Central memory CD4-positive, alpha-beta T cell (primary cell): ENCODE data around the gene PRDM8.
A peak's percentile ranks its signal among the peaks of the same experiment; 100 is the strongest.

Source experiments
- DNase-seq: peaks from one replicate; pipeline ENCODE4 v3.0.0; 2022

Gene PRDM8

DNA sequence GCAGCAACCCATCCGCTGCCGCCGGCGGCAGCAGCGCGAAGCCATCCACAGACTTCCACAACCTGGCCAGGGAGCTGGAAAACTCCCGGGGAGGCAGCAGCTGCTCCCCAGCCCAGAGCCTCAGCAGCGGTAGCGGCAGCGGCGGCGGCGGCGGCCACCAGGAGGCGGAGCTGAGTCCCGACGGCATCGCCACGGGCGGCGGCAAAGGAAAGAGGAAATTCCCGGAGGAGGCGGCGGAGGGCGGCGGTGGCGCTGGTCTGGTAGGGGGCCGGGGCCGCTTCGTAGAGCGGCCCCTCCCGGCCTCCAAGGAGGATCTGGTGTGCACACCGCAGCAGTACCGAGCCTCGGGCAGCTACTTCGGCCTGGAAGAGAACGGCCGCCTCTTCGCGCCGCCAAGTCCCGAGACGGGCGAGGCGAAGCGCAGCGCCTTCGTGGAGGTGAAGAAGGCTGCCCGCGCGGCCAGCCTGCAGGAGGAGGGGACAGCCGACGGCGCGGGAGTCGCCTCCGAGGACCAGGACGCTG, 4.9 kb downstream of the PRDM8 start:
- peak; percentile 72 for DNase-seq

GRCh38 chr4:80202741-80203553, 5.6 kb downstream of the PRDM8 start:
- DNase-seq: peak; percentile 59

DNA sequence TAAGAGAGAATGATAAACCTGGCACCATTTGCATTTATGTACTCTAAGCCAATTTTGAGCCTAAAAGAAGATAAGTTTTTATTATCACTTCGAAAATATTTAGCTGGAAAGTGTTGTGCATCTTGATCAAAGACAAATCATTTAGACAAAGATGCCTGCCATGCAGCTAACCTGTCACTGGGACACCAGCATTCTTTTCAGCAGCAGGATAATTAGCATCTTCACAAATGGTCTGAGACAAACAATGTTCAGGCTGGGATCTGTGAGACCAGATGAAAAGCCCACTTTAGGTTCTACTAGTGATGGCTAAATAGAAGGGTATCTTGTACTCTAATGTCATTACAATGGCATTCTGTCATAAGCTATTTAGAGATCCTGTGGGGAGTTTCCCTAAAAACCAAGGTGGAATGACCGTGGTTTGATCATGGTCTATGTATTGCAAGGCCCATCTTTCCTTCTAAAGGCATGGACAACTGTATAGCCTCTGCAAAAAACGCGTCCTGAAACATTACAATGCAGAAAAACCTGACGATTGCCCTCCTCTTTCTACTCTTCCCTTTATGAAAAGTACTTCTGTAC, 7.2 kb downstream of the PRDM8 start:
- DNase-seq: no peak

DNA sequence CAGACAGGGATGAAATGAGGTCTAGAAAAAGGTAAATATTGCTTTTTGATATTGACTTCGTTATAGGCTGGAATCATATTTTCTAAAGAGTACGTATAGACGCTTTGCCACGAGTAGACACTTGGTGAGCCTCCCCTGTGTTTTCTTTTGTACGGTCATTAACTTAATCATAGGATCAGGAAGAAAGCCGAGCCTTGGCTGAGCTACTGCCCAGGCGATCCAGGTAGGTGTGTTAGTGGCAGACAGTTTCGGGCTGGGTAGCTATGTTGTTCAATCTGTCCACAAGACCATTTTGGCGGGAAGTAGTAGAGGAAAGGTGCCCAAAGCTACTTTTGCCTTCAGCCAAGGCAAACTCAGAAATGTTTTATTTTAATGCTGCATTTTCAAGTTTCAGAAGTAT, 8.8 kb downstream of the PRDM8 start:
- DNase-seq: no peak

DNA sequence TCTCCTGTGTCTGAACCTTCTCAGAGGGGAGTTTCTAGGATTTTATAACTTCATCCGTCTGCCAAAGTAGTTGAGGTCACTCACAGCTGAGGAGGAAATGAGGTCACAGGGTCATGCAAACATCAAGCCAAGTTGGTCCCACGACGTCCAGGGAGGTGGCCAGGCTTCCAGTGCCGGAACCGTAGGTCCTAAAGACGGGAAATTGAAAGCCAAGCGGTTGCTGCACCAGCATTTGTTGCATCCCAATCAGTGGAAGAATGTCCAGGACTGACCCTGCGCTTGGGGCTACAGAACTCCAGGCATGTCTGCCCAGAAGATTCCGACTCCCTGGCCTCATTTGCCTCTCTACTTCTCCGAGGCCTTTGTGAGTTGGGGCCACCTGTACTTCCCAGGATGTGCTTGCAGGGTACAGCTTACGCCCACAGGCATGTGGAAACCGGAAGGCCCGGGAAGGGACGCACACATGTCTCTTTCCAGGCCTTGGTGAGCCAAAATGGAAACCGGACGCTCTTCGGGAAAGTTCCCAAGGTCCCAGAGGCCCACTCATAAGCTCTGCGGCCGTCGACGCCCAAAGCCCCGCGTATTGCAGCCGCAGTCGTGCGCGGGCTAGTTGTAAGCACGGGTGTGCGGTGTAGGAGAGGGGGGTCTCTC, 9.3 kb downstream of the PRDM8 start:
- DNase-seq: no peak

DNA sequence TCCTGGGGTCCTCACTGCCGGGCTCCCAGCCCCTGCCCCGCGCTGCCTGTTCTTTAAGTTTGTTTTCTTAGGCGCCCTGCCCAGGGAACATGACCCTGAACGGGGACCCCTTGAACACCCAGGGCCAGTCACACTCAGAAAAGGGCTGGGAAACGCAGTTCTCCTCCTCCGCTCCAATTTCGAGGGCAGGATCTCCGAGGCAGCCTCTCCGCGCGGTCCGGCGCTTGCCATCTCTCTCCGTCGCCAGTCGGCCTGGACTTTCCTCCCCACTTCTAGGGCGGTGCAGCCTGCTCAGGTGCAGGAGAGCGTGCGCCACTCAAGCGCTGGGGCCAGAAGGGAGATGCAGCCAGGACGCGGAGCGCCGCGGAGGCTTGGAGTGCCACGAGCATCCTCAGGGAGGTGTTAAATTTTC, 9.9 kb downstream of the PRDM8 start:
- DNase-seq: no peak

GRCh38 chr4:80207664-80208063, 10.4 kb downstream of the PRDM8 start:
- no peak for DNase-seq

DNA sequence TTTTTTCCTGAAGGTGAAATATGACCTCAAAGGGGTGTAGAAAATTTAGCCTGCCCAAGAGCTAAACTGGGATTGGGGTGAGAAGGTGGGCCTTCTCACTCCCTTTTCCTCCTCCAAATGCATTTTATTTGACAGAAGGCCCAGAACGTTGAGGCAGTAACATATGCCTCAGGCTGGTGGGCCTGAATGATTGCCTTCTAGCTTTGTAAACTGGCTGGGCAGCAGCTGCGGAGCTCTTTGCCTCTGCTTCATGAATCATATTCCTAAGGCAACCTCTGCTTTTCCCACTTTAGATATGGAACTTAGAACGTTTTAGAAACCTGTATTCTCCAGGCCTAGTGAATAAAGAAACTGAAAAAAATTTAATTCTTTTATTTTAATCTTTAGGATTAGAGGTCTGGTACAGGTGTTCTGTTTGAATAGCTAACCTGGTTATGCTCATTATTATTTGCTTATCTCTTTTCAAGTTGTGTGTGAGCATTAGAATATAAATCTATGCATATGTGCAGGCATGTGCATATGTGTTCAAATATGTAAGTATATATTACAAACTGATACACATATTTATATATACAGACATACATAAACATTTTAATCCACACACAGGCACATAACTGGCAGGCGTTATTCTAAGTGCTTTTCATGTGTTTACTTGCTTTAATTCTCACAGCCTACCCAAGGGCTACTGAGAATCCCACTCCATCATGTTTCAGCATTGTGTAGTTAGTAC, 11.5 kb downstream of the PRDM8 start:
- no peak for DNase-seq

DNA sequence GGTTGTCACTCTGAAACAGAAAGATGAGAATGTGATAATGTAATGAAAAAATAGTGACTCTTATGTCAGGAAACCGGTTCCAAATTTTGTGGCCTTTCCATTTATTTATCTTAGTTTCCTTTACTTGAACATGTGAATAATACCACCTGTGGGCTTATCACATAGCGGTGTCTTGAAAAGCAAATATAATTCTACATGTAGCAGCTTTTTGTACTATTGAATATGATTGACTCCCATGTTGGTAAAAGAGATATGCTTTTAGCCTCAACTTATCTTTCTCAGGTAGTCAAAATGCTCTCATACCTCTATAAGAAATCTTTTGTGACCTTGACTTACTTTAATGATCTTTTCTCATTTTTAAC, 12.0 kb downstream of the PRDM8 start:
- no peak for DNase-seq

DNA sequence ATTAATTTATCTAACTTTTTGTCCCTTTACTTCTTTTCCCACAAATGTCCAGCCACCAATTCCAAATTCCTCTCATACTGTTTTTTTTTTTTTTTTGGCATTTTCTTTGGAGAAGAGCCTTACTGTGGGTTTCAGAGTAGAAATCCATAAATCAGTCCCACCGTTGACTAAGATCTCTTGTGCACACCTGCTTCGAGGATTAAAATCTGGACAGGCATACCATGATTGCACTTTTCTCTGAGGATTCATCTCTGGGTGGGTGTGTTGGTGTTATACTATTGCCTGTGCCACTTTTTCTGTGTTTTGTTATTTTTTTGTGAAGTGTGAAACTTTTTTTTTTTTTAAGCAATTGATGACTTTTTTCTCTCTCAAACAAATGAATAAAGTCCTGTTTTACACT, 13.2 kb downstream of the PRDM8 start:
- no peak for DNase-seq

DNA sequence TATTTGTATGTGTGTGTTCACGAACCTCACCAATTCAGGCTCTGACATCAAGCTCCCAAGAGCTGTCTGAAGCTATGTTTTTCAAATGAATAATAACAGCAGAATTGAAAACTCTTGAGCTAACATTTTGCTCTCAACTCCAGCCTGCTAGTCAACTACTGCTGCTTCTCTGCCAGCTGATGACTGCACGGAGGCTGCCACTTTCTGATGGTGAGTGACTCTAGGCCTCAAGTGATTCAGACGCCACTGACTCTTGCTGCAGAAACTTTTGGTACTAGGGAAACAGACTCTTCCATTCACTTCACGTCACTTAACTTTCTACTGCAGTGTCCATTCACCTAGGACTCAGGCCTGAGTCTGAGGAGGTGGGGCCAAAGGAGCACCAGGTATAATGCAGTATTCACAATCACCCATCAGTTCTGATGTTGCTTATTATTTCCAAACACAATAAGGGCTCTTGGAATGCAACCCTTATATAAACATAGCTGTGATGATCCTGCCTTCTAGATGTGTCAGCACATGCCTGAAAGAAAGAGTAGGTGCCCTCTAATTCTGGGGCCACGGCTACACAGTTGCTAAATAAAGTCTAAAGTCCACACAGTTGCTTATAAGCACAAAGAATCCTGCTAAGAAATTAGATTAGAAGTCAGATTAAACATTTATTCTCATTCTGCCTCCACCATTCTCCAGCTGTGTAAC, 16.0 kb downstream of the PRDM8 start:
- DNase-seq: no peak

DNA sequence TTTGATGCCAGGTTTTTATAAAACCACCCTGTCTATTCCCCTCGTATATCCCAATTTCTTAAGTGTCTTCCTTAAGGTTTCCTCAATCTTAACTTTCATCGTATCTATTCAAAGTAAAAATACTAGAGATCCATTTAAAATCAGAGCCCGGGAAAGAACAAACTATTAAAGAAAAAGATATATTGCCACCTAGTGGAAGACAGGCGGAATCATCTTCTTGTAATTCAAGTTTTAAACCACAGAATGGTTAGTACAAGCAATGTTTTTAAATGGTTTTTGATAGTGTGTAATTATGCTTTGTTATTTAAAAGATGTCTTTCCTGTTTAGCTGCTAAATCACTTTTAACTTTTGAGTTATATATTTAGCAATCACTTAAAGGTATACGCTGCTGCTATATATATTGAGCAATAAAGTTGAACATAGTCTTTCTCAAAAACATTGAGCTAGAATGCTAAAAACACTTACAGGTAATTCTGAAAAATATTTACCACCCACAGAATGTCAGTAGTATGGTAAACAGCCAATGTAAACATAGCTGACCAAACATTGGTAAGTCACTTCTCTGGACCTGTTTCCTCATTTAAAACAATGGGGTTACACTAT, 18.2 kb downstream of the PRDM8 start:
- peak; percentile 45 for DNase-seq

DNA sequence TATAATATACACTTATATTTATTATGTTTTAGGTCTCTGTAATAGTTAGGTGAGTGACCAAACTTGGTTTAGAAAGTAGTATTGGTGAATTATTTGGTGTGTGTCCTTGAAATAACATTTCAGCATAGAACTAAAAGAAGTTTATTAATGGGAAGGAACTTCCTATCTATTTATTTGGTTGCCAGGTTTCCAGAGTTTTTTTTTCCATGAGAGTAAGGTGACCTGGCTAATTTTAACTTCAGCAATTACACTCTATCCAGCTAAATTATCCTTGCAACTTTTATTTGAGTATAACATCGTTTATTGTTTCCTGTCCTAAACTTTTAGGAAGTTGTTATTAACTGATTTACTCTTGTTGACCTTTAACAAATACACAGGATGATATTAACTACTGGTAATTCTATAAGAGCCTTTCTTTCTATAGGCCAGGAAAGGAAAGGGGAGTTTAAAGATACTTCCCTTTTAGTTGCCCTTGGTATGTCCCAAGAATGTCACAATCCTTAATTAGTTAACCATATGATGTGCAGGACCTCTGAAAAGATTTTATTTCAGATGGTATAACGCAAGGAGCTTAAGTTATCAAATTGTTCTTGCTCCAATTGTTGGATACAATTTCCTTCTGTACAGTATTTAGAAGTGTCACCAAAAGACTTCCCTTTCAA, 18.9 kb downstream of the PRDM8 start:
- DNase-seq: no peak

DNA sequence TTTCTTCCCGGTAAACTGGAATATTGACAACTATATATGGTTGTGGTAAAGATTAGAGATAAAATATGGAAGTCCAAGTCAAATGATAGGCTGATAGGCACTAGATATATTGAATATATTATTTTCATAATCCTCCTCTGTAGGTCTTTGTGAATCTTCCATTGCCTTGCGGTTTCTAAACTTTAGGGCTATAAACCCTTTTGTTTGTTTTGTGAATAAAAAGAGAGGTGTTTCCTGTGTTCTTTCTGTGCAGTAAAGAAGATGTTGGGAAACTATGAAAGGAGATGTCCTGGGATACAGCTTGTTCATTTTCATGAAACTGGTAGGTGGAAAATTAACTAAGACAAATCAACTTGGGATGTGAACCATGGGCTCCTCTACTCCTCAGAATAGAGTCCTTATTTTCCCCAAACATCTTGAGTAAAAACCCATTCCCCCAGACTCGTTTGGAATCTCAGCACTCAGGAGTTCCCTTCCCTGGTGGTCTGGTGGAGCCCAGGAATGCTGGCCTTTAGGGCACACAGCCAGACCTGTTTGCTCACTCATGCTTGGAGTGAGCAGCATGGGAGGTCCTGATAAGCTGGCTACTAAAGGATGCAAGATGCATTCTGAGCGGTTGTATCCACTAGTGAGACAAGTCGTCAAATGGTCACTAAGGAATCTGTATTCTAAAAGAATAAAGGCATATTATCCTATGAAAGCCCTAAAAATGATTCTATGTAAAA, 22.2 kb downstream of the PRDM8 start:
- no peak for DNase-seq

DNA sequence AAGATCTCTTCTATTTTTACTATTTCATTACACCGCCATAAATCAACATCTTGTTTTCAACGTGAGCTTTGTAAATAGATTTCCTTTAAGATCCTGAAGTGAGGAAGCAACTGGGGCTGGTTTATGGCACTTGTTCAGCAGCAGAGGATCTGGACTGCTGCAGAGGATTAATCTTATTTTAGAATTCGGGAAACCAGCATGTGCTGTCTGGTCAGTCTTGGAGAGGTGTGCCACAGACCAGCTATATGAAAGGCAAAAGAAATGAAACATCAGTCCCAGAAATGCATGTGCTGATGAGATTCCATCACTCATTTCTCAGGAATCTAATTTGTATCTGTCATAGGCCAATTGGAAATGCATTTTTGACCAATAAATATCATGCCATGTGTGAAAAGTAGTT, 23.4 kb downstream of the PRDM8 start:
- no peak for DNase-seq

DNA sequence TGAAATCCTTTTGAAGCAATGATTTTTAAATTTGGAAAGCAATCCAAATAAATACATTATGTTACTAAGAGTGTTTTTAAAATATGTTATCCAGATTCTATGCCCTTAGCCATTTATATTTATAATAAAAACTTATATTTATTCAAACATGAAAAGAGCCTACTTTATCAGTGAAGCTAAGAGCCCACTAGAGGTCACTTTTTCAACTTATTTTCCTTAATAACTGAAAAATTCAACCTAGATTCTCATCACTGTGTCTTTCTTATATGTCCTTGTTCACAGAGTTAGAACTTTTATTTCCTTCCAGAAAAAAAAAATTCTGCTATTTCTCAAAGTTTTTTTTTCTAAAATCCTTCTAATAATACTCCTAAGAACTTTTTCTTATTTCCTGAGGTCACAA, 23.9 kb downstream of the PRDM8 start:
- no peak for DNase-seq

DNA sequence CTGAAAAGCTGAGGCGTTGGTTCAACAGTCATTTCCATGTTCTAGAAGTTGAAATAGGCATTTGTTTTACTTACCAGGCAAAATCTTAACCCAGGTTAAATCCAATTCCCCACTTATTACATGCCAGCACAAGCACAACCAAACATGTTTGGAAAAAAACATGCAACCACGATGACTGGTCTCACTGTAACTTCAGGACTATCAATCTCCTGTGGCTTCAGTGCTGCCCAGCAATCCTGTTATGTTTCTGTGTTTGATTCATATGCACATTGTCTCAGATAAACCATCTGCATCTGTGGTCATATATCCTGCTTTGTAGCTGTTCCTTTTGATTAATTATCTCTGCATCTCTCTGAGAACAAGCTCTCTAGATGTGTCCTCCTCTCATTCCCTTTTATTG, 28.3 kb downstream of the PRDM8 start:
- no peak for DNase-seq

- no peak for DNase-seq
These were observed 28.8 kb downstream of the PRDM8 start for GRCh38 chr4:80226094-80226493.

DNA sequence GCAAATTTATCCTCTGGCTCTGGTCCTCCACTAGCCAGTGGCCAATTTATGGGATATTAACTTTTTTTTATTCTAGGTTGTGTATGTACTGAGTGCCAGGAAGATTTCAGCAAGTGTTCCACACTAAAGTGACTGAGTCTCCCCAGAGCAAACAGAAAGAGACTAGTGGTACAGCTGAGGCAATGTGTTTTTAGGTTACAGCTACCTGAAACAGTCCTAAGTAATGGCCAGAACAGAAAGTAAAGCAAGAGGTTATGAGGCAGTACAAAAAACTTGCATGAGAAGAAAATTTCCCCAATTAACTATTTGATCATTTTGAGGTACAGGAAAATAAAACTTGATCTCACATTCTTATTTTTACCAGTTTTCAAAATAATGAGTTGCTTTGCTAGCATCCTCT, 31.2 kb downstream of the PRDM8 start:
- DNase-seq: no peak

- no peak for DNase-seq
These were observed 31.8 kb downstream of the PRDM8 start for GRCh38 chr4:80229128-80229527.

GRCh38 chr4:80229590-80229989, 32.3 kb downstream of the PRDM8 start:
- no peak for DNase-seq
